ENCODE measurements around the gene MFSD12. TPM values are rescaled to one million over a fixed set of nuclear protein-coding genes. Genes with fewer than 3 reads are reported as not detected.

MFSD12 gene
- total RNA-seq, 2 donors from 2014 or later: 85.6 to 112 TPM

GRCh38 chr19:3515891-3516422 is 41.4 kb downstream of the MFSD12 start:
- H3K36me3 ChIP-seq: peaks cover 4% of the 10 kb centered on the region
- H3K4me1 ChIP-seq (ENCODE audit: control insufficient read depth in 1 of 2, low read depth in 2 of 2): peaks cover 0 to 23% of the 10 kb centered on the region in 2 donors
- no peaks in the 10 kb centered on the region for H3K27me3 ChIP-seq (replicated peaks; ENCODE audit: insufficient read depth)
- TF ChIP-seq CTCF (IDR thresholded peaks at IDR 0.05): no peak
- ATAC-seq (ENCODE audit: insufficient number of reproducible peaks, low FRiP score, low read depth) (no peak), DNase-seq (ENCODE audit: low spot score) (no peak)
- H3K27ac ChIP-seq: no peak overlapping the region
- no peak overlapping the region for H3K4me3 ChIP-seq
- no peaks in the 10 kb centered on the region for H3K9me3 ChIP-seq

GRCh38 chr19:3514930-3515329 is 42.5 kb downstream of the MFSD12 start:
- Histone ChIP-seq H3K4me3 (no peak overlapping the region), H3K36me3 (peaks cover 9% of the 10 kb centered on the region), H3K27me3 (replicated peaks; ENCODE audit: insufficient read depth) (no peaks in the 10 kb centered on the region), H3K9me3 (no peaks in the 10 kb centered on the region), H3K27ac (no peak overlapping the region), H3K4me1 (ENCODE audit: control insufficient read depth in 1 of 2, low read depth in 2 of 2) (peaks cover 0 to 23% of the 10 kb centered on the region in 2 donors)
- no peak for TF ChIP-seq CTCF (IDR thresholded peaks at IDR 0.05)
- ATAC-seq (ENCODE audit: insufficient number of reproducible peaks, low FRiP score, low read depth): no peak
- DNase-seq (ENCODE audit: low spot score): no peak

- Histone ChIP-seq H3K36me3 (peaks cover 11% of the 10 kb centered on the region), H3K9me3 (no peaks in the 10 kb centered on the region), H3K4me3 (no peak overlapping the region), H3K27me3 (replicated peaks; ENCODE audit: insufficient read depth) (no peaks in the 10 kb centered on the region), H3K27ac (no peak overlapping the region), H3K4me1 (ENCODE audit: control insufficient read depth in 1 of 2, low read depth in 2 of 2) (peaks cover 0 to 23% of the 10 kb centered on the region in 2 donors)
- DNase-seq (ENCODE audit: low spot score): no peak
- TF ChIP-seq CTCF (IDR thresholded peaks at IDR 0.05): no peak
- no peak for ATAC-seq (ENCODE audit: insufficient number of reproducible peaks, low FRiP score, low read depth)
Observed at GRCh38 chr19:3513229-3514140, 43.9 kb downstream of the MFSD12 start.

- Histone ChIP-seq H3K27ac (no peak overlapping the region), H3K36me3 (peaks cover 11% of the 10 kb centered on the region), H3K4me3 (no peak overlapping the region), H3K9me3 (no peaks in the 10 kb centered on the region), H3K4me1 (ENCODE audit: control insufficient read depth in 1 of 2, low read depth in 2 of 2) (peaks cover 0 to 24% of the 10 kb centered on the region in 2 donors), H3K27me3 (replicated peaks; ENCODE audit: insufficient read depth) (no peaks in the 10 kb centered on the region)
- no peak for ATAC-seq (ENCODE audit: insufficient number of reproducible peaks, low FRiP score, low read depth)
- no peak for DNase-seq (ENCODE audit: low spot score)
- no peak for TF ChIP-seq CTCF (IDR thresholded peaks at IDR 0.05)
Observed at GRCh38 chr19:3512562-3513228, 44.7 kb downstream of the MFSD12 start.

Measured in thoracic aorta (tissue), 2 donors.